AG09319 (cell line): ENCODE measurements around the gene ZNF367.
A peak's percentile ranks its signal among the peaks of the same experiment; 100 is the strongest.

ENCODE experiments used
- DNase-seq: peaks from one replicate; pipeline ENCODE4 v3.0.0-alpha.2; 2010; ENCODE audit warnings: low read depth; ENCODE audit errors: extremely low read depth
- TF ChIP-seq, protein P1 (sequence below): IDR thresholded peaks from 2 replicates; pipeline ENCODE4 v1.5.1; 2011; ENCODE audit warnings: low read depth, mild to moderate bottlenecking, inconsistent platforms, low read length, moderate library complexity

Gene ZNF367

DNA sequence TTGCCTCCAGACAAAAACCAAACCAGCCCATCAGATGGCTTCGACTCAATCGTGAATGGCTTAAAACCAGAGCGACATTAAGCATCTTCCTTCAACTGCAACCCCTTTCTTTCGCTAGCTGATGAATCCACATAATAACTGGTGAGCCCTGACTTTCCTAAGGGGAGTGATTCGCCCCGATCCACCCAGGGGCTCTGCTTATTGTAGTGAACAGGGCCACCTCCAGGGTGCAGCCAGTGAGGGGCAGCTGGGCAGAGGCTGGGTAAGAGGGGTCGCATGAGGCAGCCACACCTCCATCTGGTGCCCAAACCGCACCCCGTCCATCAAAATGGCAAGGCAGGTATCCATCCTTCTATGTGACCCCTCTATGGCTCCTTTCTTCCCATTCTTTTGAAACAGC, 72.6 kb downstream of the ZNF367 start:
- no peak for DNase-seq

DNA sequence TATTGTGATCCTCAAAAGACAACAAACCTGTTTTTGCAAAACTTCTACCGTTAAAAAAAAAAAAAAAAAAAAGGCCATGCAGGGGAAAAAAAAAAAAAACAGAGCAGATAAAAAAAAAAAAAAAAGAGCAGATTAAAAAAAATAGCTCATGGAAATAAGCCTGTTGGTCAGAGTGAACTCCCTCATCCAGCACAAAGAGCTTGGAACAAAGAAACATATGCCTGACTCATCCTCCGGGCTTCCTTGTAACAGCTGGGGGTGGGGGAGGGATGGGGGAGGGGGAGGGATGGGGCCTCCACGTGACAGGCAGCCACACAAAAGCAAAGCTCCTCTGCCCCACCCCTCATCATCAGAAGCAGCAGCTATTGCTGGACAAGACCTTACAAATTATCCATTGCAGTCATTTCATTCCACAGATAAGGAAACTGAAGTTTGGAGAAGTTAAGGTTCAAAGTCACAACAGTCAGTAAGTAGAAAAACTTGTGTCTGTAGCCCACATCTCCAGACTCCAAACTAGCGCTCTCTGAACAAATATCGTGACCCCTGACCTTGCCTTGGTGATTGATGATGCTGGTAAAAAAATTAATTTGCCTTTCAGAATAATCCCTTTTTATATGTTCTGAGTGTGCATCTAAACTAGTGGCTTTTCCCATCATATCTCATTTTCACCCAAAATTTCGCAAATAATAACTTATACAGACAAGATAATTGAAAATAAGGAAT, 73.6 kb downstream of the ZNF367 start:
- DNase-seq = peak; percentile 90
- TF ChIP-seq, protein P1, sequence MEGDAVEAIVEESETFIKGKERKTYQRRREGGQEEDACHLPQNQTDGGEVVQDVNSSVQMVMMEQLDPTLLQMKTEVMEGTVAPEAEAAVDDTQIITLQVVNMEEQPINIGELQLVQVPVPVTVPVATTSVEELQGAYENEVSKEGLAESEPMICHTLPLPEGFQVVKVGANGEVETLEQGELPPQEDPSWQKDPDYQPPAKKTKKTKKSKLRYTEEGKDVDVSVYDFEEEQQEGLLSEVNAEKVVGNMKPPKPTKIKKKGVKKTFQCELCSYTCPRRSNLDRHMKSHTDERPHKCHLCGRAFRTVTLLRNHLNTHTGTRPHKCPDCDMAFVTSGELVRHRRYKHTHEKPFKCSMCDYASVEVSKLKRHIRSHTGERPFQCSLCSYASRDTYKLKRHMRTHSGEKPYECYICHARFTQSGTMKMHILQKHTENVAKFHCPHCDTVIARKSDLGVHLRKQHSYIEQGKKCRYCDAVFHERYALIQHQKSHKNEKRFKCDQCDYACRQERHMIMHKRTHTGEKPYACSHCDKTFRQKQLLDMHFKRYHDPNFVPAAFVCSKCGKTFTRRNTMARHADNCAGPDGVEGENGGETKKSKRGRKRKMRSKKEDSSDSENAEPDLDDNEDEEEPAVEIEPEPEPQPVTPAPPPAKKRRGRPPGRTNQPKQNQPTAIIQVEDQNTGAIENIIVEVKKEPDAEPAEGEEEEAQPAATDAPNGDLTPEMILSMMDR = no peak

More for the DNA sequence above, 72.6 kb downstream of the ZNF367 start:
- TF ChIP-seq, protein P1 = no peak

DNA sequence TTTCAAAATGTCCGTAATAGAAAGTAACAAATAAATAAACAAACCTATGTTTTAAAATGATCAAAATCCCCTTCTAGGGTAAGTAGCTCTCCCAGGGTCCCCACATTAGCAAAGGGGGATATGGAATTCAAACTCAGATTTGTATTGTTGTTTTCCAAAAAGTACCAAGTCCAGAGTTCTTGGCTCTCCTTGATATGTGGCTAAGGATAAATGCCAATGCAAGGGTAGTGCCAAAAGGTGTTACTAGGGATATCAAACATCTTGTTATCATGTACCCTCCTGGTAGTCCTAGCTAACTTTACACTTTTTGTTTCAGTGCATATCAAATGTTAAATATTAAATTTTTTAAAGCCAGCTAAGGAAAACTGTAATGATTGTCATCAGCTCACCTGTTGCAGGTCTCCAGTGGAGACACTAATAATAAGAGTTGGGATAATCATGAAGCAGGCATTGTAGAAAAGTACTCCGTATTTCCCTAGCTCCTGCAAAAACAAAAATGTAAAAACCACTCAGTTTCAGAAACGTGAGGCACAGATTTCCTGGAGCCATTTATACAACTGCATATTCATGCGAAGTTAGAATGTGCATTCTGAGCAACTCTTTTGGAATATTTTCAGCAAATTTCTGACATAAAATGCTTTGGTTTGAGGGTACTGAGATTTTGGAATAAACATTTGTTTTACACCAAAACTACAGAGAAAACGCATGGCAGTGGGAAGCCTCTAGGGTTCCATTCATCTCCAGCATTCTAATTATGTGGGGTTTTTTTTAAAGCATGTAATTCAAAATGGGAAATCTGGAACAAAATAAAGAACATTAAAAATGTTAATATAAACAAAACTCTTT, 74.4 kb downstream of the ZNF367 start:
- TF ChIP-seq, protein P1 = no peak
- no peak for DNase-seq

DNA sequence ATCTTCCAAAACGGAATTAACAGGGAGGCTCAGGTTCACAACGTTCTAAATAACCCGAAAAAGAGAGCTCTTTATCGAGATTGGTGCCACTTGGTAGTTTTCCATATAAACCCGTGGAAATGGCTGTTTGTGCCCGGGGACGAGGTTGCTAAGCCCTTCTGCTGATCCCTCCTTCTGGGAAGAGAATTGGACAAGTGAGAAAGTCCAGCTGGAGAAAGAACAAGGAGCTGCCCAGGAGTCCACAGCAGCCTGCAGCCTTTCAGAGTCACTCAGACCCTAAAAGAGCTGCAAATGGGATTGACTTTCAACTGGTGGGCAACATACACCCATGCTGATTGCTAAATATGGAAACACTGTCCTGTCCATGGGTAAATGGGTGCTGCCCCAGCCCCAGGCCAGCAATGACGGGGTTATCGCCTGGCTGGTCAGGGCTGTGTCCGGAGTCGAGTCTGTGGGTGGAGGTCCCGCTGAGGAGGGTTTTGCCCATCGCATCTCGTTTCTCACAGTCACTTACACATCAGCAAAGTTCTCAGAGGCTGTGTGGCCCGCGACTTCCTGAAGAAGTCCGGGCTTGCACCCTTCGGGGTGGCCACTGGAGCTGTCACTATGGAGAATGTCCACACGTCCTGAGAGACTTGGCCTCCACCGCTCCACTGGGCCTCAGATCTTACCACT, 75.5 kb downstream of the ZNF367 start:
- TF ChIP-seq, protein P1 = no peak
- DNase-seq = no peak

DNA sequence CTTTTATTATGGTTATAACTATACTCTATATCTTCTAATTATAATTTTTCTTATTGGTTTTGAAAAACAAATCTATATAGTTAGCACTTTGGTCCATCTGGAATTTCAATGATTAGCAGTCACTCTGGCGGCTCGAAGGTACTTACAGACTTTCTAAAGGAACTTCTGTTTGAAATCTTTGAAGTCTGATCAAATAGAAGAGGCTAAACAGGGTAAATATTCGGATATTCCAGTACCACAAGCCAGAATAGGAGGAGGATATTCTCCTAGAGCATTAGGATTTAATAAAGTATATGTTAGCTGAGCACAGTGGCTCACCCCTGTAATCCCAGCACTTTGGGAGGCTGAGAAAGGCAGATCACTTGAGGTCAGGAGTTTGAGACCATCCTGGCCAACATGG, 77.5 kb downstream of the ZNF367 start:
- DNase-seq = no peak
- TF ChIP-seq, protein P1 = no peak

DNA sequence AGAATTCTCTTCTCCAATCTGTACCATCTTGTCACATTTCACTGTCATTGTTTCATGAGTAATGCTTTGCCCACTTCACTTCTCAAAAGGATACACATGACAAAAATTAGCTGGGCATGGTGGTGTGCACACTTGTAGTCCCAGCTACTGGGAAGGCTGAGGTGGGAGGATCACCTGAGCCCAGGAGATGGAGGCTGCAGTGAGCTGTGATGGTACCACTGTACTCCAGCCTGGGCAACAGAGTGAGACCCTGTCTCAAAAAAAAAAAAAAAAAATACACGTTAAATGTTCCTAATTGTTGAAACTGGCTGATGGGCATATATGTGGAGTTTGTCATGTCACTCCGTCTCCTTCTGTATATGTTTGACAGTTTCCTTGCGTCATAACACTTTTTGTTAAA, 79.9 kb downstream of the ZNF367 start:
- TF ChIP-seq, protein P1 = no peak
- DNase-seq = no peak
